Omental fat pad (tissue), 4 donors: ENCODE data around the gene CCDC124. TPM values are rescaled to one million over a fixed set of nuclear protein-coding genes. Genes with fewer than 3 reads are reported as not detected.

Source experiments
- ATAC-seq: fragments of 150-250 bp; one replicate; pipeline ENCODE4 v1.9.1; 2016; ENCODE audit warnings: mild to moderate bottlenecking, moderate library complexity; ENCODE audit not compliant: low FRiP score
- DNase-seq: peaks from one replicate; pipeline ENCODE4 v3.0.0-alpha.2; 2019; ENCODE audit warnings: low spot score
- total RNA-seq, 4 donors: library from RNA; depleted of rRNA; stranded (reverse); fragments of >200 nt; gene quantifications; one replicate each; pipeline ENCODE4 v1.1.0, GENCODE V29; 2016
- TF ChIP-seq, protein P1 (sequence below), 3 donors: fragments of 450-650 bp; IDR thresholded peaks; one replicate each; pipeline ENCODE4 v1.5.1; 2016 to 2017; ENCODE audit warnings: antibody characterized with exemption in 3 of 3, mild to moderate bottlenecking in 3 of 3, moderate library complexity in 2 of 3

The CCDC124 gene
- total RNA-seq, 4 donors from 2014 or later, result 34.7 to 73.4 (median 49.5) TPM

DNA sequence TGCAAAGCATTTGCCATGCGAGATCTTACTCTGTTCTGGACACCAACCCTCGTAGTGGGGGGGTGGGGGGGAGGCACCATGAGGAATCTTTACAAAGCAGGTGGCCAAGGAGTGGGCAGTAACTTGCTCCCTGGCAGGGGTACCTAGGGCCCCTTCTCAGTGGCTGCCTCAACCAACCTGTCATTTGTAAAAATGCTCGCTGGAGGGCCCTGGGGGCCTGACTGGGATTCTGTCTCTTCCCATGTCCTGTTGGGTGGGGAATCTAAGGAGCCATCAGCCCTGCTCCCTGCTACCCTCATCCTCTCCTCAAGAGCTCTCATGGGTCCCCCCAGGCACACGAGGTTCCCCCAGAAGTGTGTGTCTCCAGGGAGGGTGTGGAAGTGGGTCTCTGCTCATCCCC is 35.5 kb downstream of the CCDC124 start:
- TF ChIP-seq, protein P1, sequence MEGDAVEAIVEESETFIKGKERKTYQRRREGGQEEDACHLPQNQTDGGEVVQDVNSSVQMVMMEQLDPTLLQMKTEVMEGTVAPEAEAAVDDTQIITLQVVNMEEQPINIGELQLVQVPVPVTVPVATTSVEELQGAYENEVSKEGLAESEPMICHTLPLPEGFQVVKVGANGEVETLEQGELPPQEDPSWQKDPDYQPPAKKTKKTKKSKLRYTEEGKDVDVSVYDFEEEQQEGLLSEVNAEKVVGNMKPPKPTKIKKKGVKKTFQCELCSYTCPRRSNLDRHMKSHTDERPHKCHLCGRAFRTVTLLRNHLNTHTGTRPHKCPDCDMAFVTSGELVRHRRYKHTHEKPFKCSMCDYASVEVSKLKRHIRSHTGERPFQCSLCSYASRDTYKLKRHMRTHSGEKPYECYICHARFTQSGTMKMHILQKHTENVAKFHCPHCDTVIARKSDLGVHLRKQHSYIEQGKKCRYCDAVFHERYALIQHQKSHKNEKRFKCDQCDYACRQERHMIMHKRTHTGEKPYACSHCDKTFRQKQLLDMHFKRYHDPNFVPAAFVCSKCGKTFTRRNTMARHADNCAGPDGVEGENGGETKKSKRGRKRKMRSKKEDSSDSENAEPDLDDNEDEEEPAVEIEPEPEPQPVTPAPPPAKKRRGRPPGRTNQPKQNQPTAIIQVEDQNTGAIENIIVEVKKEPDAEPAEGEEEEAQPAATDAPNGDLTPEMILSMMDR (IDR thresholded peaks at IDR 0.05), result no peak
- ATAC-seq, result no peak
- no peak for DNase-seq

DNA sequence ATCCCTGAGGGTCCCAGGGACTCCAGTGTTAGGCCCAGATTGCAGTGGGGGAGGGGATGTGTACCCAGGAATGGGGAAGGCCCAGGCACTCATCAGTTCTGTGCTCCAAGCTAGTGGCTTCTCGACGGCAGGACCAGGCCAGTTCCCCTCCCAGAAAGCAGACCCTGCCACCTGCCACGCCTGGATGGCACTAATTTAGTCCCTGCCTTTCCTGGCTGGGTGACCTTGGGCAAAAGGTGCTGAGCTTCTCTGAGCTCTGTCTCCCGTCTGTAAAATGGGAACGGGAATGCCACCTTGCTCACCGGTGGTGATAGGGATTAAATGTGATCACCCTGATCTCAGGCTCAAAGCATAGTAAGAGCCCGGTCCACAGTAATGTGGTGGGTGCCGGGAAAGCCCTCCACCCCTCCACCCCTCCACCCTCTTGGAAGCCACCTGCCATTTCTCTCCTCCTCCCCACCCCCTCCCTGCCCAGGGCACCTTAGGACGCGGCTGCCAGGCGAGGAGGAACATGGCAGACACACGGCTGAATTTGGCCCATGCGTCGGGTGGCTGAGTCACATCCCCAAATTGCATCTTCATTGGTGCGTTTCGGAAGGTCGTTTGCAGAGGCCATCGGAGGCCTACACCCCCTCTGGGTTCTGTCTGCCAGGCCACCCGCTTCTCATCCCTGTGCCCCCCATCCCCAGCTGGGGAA is 36.4 kb downstream of the CCDC124 start:
- ATAC-seq (no peak), DNase-seq (no peak)
- TF ChIP-seq, protein P1 (IDR thresholded peaks at IDR 0.05), result no peak

DNA sequence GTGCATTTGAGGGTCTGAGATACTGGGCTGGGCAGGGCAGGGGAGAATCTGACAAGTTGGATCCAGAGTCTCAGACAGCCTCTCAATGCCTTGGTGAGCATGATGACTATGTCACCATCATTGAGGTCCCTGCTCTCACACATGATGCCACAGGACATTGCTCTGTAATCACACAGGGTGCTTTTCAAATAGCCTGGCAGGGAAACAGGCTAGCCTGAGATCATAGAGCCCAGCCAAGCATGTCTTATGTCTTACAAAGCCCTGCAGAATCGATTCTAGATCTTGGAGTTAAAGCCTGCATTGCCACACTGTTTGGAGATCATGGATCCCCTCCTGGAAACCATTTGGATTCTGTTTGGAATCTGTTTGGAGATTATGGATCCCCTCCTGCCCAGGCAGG is 39.4 kb downstream of the CCDC124 start:
- no peak for DNase-seq
- no peak for ATAC-seq
- TF ChIP-seq, protein P1 (IDR thresholded peaks at IDR 0.05), result no peak

DNA sequence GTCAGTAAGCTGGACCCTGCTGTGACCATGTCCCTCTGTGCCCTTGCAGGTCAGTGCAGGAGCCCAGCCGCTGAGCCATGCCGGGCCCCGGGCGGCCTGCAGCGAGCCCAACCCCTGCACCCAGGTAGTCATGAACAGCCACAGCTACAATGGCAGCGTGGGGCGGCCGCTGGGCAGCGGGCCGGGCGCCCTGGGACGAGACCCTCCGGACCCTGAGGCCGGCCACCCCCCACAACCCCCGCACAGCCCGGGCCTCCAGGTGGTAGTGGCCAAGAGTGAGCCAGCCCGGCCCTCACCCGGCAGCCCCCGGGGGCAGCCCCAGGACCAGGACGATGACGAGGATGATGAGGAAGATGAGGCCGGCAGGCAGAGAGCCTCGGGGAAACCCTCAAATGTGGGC is 40.9 kb downstream of the CCDC124 start:
- ATAC-seq (no peak), DNase-seq (no peak)
- TF ChIP-seq, protein P1 (IDR thresholded peaks at IDR 0.05), result no peak

DNA sequence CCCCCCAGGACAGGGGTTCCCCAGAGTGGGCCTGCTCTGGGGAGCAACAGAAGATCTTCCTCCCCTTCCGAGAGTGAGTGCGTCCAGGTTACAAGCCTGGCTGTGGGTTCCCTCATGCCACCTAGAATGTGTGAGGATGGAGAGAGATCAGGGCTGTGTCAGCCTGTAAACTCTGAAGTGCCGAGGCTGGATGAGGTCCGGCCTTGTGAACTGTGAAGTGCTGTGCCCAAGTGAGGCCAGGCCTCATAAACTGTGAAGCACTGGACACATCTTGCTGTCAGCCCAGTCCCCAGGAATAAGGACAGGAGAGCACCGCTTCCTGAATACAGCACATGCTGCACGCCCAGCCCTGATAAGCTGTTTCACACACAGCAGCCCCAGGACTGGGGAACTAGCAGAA is 41.7 kb downstream of the CCDC124 start:
- DNase-seq, result no peak
- TF ChIP-seq, protein P1 (IDR thresholded peaks at IDR 0.05), result no peak
- no peak for ATAC-seq

DNA sequence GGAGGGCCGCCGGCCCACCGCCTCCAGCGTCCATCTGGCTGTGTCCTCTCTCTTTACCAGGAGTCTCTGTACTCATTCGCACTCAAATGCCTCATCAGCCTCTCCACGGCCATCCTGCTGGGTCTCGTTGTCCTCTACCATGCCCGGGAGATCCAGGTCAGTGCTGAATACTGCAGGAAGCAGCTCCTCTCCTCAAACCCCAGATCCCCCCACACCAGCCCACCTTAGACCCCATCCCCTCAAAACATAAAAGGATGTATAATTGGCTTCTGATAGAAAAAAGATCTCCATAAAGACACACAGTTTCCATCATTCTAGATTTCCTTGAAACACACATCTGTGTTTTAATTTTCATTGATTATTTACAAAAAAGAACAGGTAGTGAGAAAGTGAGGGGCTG is 42.2 kb downstream of the CCDC124 start:
- DNase-seq, result no peak
- TF ChIP-seq, protein P1 (IDR thresholded peaks at IDR 0.05), result no peak
- no peak for ATAC-seq

DNA sequence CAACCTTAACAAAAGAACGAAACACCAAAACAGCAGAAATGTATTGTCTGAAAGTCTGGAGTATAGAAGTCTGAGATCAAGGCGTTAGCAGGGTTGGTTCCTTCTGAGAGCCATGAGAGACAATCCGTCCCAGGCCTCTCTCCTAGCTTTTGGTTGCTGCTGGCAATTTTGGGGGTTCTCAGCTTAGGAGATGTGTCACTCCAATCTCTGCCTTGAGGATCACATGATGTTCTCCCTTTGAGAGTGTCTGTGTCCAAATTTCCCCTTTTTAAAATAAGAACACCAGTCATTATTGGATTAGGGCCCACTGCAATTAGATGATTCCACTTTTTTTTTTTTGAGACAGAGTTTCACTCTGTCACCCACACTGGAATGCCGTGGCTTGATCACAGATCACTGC is 44.2 kb downstream of the CCDC124 start:
- TF ChIP-seq, protein P1 (IDR thresholded peaks at IDR 0.05), result no peak
- no peak for ATAC-seq

More for the DNA sequence above, 44.2 kb downstream of the CCDC124 start:
- DNase-seq, result no peak
